Activated T-helper 9 cell treated with anti-CD3 and anti-CD28 coated beads, Interleukin-2, amount 50 U/mL, for 16 hours (primary cell): ENCODE data around the gene MARK4.
"Not testable (repeated sequence)": the region's sequence is repeated elsewhere in the genome, so short reads cannot be mapped to it uniquely, and the experiment has no call there.

Experiments
- DNase-seq: peaks from one replicate; pipeline ENCODE4 v3.0.0-alpha.2; 2020; ENCODE audit warnings: low read depth

Gene MARK4

DNA sequence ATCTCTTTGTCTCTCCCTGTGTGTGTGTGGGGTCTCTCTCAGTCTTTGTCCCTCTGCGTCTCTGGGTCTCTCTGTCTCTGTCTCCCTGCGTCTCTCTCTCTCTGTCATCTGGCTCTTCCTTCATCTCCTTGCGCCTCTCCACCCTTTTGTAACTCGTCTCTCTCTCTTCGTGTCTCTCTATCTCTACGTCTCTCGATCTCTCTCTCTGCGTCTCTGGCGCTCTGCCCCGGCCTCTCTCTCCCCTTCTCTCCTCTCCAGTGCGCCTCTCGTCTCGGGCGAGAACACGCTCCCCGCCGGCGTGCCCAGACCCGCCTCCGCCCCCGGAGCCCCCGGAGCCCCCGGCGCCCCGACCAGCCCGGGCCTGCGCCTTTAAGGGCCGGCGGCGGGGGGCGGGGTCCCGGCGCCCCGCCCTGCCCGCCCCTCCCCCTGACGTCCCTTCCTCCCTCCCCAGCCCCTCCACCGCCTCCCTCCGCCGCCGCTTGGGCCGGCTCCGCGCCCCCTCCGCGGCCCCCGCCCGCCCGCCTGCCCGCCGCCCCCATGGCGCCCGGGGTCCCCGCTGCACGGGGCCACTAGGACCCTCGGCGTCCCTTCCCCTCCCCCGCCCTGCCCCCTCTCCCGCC is at the start of gene MARK4:
MARK4 (plus strand) TSS at position 440 of the 620 bp plus-strand sequence. CDS start 318 bp downstream, outside the sequence.
- peak; percentile 39 for DNase-seq

DNA sequence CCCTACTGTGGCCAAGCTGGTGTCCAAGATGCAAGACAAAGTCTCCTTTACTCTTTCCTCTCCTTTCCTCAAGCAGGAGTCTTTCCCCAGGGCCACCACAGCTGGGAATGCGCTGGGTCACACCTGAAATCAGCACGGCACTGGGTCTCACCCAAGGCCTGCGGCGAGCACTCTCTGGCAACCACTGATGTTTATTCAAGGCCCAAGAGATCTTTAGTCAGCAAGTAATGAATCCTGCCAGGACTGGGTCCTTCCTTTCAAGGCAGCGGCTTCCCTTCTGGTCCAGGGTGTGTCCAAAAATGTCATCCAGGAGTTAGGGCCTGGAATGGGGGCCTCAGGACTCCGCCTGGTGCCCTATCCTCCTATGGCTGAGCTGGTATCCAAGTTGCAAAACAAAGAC is 48.4 kb upstream of the MARK4 start:
- no peak for DNase-seq

DNA sequence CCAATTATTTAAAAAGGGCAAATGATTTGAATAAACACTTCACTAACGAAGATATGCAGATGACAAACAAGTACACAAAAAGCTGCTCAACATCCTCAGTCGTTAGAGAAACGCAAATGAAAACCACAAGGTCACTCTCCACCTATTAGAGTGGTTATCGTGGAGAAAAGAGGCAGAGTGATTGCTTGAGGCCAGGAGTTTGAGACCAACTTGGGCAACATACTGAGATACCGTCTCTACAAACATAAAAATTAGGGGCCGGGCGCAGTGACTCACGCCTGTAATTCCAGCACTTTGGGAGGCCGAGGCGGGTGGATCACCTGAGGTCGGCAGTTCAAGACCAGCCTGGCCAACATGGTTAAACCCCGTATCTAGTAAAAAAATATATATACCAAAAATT is 45.3 kb upstream of the MARK4 start:
- DNase-seq: no peak

DNA sequence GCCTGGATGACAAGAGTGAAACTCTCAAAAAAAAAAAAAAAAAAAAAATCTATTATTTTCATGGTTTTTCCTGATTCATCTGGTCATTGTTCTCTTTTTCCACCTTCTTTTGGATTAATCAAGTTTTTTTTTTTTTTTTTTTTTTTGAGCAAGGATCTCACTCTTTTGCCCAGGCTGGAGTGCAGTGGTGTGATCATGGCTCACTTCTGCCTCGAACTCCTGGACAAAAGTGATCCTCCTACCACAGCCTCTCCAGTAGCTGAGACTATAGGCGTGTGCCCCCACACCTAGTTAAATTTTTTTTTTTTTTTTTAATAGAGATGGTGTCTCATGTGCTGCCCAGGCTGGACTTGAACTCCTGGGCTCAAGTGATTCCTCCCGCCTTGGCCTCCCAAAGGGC is 44.7 kb upstream of the MARK4 start:
- DNase-seq: no peak

DNA sequence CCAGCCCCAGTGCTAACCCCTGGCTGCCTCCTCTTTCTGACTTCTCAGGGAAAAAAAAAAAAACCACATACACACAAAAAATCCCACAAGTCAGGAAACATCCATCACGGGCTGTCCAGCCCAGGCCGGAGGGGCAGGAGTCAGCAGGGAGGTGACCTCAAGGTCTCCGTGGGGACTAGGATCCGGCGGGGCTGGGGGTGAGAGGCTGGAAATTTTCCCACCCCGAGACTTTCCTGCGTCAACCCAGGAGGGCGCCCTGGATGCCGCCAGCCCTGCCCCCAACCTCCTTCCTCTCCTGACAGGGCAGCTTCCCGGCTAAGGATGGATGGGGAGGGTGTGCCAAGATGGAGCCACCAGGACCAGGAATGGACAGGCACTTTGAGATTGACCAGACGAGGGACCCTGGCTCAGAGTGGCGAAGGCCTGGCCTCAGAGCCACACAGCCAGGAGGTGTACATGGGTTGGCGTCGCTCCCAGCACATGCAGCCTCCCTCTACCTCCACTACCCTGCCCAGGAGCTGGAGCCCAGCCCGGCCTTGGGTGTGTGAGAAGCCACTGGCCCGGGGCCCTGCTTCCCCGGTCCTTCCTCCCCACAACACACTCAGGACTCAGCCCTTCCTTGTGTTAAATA is 39.2 kb upstream of the MARK4 start:
- DNase-seq: no peak

DNA sequence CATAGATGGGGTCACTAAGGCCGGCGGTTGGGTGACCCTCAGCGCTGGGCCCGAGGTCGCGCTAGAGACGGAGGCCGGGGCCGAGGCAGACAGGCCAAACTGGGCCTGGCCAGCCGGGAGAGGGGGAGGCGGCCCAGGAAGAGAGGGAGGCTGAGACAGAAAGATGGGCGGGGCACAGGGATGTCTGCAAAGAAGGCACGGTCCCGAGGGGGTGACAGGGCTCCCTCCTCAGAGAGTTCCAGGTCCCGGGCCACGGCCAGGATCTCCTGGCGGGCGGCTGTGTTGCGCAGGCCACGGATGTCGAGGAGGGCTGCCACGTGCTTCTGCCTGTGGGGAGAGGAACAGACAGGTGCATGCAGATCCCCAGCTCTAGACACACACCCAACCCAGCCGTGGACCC is 38.0 kb upstream of the MARK4 start:
- no peak for DNase-seq

DNA sequence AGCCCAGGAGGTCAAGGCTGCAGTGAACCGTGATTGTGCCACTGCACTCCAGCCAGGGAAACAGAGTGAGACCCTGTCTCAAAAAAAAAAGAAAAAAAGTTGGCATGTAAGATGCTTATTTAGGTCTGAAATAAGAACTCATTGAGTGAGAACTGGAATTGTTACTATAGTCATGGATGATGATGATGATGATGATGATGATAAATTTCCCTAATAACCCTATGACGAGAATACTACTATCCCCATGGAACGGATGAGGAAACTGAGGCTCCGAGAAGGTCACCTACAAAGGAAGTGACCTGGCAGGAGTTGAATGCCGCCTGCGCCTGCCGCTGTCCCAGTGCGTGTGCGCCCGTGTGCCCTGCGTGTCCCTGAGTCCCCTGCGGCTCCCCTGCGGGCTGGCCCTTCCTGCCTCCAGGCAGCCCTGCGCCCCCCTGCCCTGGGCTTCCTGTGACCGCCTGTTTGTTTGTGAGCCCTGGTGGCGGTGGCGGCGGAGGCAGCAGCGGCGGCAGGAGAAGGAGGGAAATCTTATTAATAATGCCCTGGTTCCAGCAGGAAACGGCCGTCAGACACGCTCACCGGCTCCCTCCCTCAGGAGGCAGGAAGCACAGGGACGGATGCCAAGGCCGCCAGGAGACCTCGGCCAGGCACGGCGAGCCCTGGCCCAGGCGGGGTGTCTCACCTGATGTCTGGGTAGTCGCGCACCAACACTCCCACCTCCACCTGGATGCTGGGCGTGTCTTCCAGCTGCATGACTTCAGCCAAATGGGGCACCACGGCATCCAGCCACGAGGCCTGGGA is 35.5 kb upstream of the MARK4 start:
- no peak for DNase-seq

DNA sequence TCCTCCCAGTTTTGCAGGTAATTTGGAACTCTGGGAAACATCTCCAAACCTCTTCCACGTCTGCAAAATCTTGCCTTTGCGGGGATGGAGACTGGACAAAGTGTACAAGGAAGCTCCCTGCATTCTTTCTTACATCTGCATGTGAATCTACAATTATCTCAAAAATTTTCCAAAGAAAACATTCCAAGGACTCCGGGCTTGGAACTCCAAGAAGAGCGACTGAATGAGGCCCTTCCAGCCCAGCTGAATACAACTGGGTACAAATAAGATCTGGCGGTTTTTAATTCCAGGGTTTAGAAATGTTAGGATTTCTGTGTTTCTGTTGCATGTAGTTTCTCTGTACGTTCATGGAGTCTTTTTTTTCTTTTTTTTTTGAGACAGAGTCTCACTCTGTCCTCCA is 34.4 kb upstream of the MARK4 start:
- DNase-seq: no peak

DNA sequence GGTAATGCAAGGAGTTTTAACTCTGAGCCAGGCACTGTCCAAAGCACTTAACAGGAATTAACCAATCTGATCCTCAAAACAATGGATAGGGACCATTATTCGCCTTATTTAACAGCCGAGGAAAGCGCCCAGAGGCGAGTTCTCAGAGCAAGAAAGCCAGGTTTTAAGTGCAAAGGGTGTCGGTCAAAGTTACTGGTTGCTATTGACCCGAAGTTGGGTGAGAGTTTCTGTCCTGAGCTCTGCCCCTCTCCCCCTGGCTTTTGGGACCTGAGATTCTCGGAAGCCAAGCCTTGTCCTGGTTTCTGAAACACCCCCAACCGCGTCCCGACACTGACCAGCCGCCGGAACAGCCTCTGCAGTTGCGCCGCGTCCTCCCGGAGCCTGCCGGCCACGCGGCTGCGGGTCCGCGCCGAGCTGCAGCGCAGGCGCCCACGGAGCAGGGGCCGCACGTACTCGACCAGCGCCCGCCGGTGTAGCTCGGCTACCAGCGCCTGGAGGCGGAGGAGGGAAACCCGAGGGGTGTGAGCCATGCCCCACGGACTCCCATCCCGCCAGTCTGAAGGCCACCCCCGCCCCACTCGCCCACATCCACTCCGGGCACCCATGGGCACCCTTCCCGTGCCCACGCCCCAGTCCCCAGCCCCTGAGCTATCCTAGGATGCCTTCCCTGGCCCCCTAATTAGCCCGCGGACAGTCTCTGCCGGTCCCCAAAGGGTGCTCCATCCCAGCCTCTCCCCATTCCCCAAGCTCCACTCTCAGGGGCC is 33.7 kb upstream of the MARK4 start:
- no peak for DNase-seq

DNA sequence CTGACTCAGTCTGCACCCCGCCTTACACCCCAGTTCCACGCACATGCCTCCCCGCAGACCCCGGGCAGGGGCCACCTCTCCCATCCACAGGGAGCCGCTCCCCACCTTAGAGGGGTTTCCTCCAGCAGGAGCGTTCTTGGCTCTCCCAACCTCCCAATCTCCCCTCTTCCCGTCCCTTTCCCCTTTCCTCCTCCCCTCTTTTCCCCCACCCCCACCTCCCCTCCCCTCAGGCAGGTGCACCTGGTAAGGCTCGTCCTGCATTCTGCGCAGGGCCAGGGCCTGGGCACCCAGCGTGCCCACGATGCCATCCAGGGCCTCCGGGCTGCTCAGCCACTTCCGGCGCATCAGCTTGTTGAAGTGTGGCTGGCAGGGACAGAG is 33.1 kb upstream of the MARK4 start:
- no peak for DNase-seq

DNA sequence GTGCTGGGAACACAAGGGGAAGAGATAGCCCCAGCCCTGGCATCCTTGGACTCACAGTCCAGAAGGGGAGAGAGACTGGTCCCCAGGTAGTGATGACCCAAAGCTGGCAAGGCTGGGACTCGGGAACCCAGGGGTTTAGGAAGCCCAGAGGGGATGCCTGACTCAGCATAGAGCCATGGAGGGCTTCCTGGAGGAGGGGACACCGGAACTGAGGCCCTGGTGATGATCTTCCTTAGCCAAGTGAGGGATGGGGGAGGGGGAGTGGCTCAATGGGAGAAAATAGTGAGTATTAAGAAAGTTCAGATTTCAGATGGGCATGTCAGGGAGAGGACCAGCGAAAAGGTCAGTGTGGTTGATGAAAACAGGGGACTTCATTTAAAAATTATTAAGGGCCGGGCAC is 32.6 kb upstream of the MARK4 start:
- no peak for DNase-seq

DNA sequence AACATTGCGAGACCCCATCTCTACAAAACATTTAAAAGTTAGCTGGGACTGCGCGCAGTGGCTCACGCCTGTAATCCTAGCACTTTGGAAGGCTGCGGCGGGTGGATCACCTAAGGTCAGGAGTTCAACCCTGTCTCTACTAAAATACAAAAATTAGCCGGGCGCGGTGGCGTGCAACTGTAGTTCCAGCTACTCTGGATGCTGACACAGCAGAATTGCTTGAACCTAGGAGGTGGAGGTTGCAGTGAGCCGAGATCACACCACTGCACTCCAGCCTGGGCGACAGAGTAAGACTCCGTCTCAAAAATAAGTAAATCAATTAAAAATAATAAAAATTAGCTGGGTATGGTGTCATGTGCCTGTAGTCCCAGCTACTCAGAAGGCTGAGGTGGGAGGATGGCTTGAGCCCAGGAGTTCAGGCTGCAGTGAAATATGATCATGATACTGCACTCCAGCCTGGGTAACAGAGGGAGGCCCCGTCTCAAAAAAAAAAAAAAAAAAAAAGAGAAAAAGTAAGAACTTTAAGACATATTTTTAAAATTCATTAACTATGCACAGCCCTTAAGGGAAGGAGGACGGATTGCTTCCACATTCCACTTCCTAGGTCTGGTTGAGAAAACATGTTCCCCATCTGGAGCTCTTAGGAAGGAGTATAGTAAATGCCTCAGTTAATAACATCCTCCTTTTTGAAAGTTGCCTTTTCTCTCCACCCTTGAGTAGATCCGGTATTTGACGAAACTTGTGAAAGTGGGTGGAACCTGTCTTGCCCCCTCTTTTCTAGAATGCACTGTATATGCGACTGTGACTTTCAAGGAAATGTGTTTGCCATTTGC is 31.9 kb upstream of the MARK4 start:
- DNase-seq: no peak

DNA sequence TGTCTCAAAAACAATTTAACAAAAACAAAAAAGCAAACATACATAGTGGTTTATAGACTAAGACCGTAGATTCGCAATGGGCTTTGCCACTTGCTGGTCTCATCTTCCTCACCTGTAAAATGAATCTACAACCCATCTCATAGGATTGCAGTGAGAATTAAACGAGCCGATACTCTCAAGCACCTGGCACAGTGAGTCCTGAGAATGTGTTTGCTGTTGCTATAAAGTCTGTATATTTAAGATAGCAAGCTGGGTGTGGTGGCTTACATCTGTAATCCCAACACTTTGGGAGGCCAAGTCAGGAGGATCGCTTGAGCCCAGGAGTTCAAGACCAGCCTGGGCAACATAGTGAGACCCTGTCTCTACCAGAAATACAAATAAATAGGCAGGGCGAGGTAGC is 28.3 kb upstream of the MARK4 start:
- no peak for DNase-seq

DNA sequence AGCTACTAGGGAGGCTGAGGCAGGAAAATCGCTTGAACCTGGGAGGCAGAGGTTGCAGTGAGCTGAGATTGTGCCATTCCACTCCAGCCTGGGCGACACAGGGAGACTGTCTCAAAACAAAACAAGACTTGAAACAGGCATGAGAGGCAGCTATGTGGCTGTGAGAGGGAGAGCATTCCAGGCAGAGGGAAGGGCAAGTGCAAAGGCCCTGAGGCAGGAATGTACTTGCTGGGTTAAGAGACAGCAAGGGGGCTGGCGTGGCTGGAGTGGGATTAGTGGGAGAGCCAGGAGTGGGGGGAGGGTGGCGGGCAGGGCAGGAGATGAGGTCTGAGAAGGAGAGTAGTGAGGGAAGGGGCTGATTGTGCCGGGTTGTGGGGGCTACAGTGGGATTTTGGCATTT is 27.2 kb upstream of the MARK4 start:
- no peak for DNase-seq

DNA sequence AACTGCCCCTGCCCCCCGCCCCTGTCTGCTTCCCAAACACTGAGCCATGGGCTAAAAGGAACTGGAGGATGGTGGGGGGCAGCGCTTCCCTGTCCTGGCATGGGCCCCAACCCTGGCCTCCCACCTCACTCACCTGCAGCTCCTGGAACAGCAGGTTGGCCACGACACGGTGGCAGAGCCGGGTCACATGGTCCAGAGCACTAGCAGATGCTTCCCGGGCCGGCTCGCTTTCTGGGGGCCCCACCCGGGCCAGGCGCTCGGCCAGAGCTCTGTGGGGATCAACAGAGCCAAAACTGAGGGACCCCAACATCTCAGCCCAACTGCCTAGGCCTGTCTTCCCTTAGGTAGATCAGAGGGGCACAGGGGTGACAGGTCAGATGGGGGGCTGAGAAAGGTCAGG is 26.4 kb upstream of the MARK4 start:
- no peak for DNase-seq

DNA sequence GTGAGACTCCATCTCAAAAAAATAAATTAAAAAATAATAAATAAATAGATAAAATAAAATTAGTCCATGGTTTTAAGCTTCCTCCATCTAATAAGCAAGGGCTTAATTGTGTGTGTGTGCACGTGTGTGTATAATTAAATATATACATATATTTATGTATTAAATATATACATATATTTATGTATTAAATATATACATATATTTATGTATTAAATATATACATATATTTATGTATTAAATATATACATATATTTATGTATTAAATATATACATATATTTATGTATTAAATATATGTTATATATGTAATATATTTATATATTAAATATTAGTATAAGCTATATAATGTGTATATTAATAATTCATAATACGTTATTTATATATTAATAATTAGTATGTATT is 22.0 kb upstream of the MARK4 start:
- DNase-seq: not testable (repeated sequence)

DNA sequence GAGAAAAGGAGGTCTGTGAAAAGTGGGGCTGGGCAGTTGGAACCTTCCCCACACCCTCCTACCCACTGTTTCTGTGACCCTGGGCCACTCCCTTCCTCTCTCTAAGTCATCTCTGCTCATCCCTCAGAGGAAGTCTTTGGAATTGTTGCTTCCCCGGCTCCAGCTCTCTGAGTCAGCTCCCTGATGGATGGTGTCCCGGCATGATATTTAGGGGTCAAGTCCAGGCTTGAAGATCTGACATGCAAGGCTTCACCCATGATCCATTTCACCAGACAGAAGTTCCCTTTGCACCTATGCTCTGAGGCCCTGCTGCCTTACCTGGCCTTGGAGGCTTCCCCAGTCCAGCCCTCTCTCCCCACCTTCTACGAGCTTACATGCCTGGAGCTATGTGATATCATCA is 19.2 kb upstream of the MARK4 start:
- no peak for DNase-seq

DNA sequence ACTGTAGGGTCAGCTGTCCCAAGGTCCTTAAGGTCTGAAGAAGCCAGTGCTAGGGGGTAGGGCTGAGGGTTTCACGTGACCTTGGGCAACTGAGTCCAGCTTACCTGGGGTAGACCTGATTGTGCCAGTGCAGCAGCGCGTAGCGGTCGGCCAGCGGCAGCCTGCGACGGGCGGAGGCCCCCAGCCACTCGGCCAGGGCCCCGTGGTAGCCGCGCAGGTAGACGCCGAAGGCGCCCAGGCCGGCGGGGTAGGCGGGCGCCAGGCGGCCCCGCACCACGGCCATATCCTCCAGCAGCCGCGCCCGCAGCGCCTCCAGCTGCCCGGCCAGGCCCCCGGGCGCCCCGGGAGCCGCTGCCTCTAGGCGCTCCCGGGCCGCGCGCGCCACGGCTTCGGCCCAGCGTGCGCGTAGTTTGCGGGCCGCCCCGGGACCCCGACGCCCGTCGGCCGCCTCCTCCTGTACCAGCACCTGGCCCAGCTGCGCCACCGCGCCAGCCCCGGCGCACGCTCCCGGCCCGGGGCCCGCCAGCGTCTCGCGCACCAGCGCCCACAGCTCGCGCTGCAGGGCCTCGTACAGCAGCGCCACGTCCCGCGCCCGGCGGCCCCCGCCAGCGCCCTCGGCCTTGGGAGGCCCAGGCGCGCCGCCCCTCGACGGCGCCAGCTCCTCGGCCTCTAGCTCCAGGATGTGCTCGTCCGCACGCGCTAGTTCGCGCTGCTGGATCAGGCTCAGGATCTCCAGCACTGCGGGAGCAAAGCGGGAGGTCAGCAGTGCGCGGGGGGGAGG is 16.8 kb upstream of the MARK4 start:
- DNase-seq: no peak

DNA sequence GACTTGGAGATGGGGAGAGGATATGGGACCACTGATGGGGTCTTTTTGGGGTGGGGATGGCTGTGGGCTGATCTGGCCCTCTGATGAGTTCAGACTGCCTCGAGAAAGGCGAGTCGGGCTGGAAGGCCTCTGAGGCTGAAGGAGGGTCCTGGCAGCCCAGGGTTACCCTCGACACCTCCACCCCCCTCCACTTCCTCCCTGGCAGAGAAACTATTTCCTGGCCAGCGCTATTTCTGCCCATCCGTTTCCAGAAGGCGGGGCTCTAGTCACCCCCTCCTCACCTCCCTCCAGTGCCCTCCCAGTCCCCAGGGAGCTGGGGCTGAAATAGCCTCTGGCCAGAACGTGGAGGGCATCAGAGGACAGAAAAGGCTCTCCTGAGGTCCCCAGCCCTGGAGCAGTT is 15.6 kb upstream of the MARK4 start:
- no peak for DNase-seq

DNA sequence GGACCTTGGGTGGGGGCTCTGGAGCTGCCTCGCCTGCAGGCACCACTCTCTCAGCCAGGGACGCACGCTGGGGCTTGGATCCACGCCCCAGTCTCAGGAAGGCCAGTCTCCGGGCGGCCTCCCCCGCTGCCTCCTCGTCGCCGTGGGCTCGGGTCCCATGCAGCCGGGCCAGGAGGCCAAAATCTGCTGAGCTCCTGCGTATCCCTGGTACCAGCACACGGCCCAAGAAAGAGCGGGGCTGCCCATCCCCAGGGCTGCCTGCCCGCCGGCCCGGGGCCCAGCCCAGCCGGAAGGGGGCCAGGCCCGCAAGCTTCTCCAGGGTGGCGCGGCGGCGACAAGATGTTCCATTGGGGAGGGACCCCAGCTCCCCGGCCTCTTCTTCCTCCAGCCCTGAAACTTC is 12.5 kb upstream of the MARK4 start:
- no peak for DNase-seq

DNA sequence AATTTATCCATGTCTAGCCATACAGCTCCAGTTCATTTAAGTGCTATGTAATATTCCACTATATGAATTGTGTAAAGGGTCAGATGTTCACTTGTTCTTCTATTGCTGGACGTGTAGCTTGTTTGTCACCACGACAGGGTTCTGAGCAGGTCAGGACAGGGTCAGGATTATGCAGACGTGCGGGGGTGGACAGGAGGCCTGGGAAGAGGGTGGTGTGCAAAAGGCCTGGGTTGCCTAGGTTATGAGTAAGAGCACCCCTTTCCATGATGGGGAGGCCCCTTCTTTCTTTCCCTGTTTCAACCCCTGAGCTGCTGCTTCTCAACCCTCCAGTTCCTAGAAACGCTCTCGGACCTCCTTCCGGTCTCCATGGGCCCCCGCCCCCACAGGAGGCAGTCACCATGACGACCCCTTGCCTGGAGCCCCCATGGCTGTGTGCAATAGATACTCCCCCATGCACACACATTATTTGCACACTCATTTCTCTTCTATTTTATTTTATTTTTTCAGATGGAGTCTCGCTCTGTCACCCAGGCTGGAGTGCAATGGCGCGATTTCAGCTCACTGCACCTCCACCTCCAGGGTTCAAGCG is 7.8 kb upstream of the MARK4 start:
- DNase-seq: no peak
